B cell (primary cell): ENCODE measurements around the gene CRAT. TPM values are rescaled to one million over a fixed set of nuclear protein-coding genes. Genes with fewer than 3 reads are reported as not detected.
A peak's percentile ranks its signal among the peaks of the same experiment; 100 is the strongest.

ENCODE experiments used
- ATAC-seq: fragments of 200-7000 bp; cut with Tn5 transposase; one replicate; pipeline ENCODE4 v1.10.0; 2021; ENCODE audit warnings: low read depth, mild to moderate bottlenecking, moderate number of reproducible peaks, moderate library complexity
- CTCF ChIA-PET: fragments of 350-600 bp; sonication (Branson Sonifier 250); formaldehyde crosslinking; loops from one replicate; lab custom pipeline; 2021; ENCODE audit warnings: antibody characterized with exemption, inconsistent platforms; lab: Charles Lee
- POLR2A ChIA-PET: fragments of 350-600 bp; sonication (Branson Sonifier 250); formaldehyde crosslinking; loops from one replicate; lab custom pipeline; 2021; ENCODE audit warnings: antibody characterized with exemption; lab: Charles Lee
- DNase-seq: peaks from one replicate; pipeline ENCODE4 v3.0.0; 2013
- H2AFZ ChIP-seq: 2 replicates; pipeline ENCODE4 v1.6.1; 2012; ENCODE audit warnings: mild to moderate bottlenecking, low read depth, low read length; ENCODE audit not compliant: insufficient read depth, poor library complexity, severe bottlenecking
- H3K27ac ChIP-seq, 2 donors: 1 replicate in 1 of 2; 2 replicates in 1 of 2; pipeline ENCODE4 v1.5.1; 2012 to 2013; ENCODE audit warnings: low read length in 2 of 2, mild to moderate bottlenecking in 2 of 2, moderate library complexity in 1 of 2
- H3K27me3 ChIP-seq, 4 experiments: fragments of 200-600 bp in 1 of 4; sonication (generic) in 1 of 4; replicated peaks in 1 of 4; 1 replicate in 2 of 4; 2 replicates in 2 of 4; pipeline versions ENCODE4 v1.6.1 to v1.7.0; 2013 to 2016; ENCODE audit warnings: low read length in 3 of 4, mild to moderate bottlenecking in 2 of 4, mixed read lengths in 1 of 4, moderate library complexity in 1 of 4; ENCODE audit not compliant: insufficient read depth in 4 of 4, control insufficient read depth in 3 of 4; ENCODE audit errors: control extremely low read depth in 1 of 4
- H3K36me3 ChIP-seq, 2 experiments: replicated peaks in 1 of 2; 1 replicate in 1 of 2; 2 replicates in 1 of 2; pipeline versions ENCODE4 v1.6.1 to v1.7.1; 2013; ENCODE audit warnings: low read length in 1 of 2; ENCODE audit not compliant: insufficient read depth in 2 of 2, control insufficient read depth in 1 of 2; ENCODE audit errors: control extremely low read depth in 1 of 2, extremely low read depth in 1 of 2
- H3K4me1 ChIP-seq, 2 donors: fragments of 200-600 bp in 1 of 2; sonication (generic) in 1 of 2; 1 replicate in 1 of 2; 2 replicates in 1 of 2; pipeline versions ENCODE4 v1.5.1 to v1.6.1; 2013 to 2017; ENCODE audit warnings: low read length in 2 of 2; ENCODE audit not compliant: control insufficient read depth in 2 of 2, insufficient read depth in 2 of 2
- H3K4me2 ChIP-seq: replicated peaks from 2 replicates; pipeline ENCODE3; 2012; ENCODE audit warnings: mild to moderate bottlenecking, low read depth, low read length; ENCODE audit not compliant: poor library complexity, severe bottlenecking
- H3K4me3 ChIP-seq, 5 experiments: fragments of 200-600 bp in 1 of 5; sonication (generic) in 1 of 5; 1 replicate in 3 of 5; 2 replicates in 2 of 5; pipeline versions ENCODE4 v1.5.1 to v1.7.0; 2011 to 2016; ENCODE audit warnings: low read length in 4 of 5, mild to moderate bottlenecking in 4 of 5, low read depth in 2 of 5, control low read depth in 1 of 5, moderate library complexity in 1 of 5; ENCODE audit not compliant: insufficient read depth in 1 of 5; ENCODE audit errors: control extremely low read depth in 1 of 5, extremely low read depth in 1 of 5
- H3K79me2 ChIP-seq: fragments of 200-600 bp; sonication (generic); one replicate; pipeline ENCODE4 v1.6.0; 2016; ENCODE audit warnings: low read length; ENCODE audit not compliant: control insufficient read depth, insufficient read depth
- H3K9ac ChIP-seq: fragments of 200-600 bp; sonication (generic); 2 replicates; pipeline ENCODE4 v1.6.1; 2017; ENCODE audit warnings: mild to moderate bottlenecking, low read length, moderate library complexity
- H3K9me3 ChIP-seq, 3 donors: one replicate each; pipeline versions ENCODE4 v1.6.1 to v1.7.1; 2013; ENCODE audit warnings: low read length in 2 of 3; ENCODE audit not compliant: control insufficient read depth in 2 of 3, insufficient read depth in 1 of 3; ENCODE audit errors: control extremely low read depth in 1 of 3
- H4K20me1 ChIP-seq: 2 replicates; pipeline ENCODE4 v1.6.0; 2012; ENCODE audit warnings: mild to moderate bottlenecking, low read length; ENCODE audit not compliant: insufficient read depth, control insufficient read depth, poor library complexity, severe bottlenecking
- H3K27ac Mint-ChIP-seq: one replicate; pipeline ENCODE4 v1.8.0; 2021; ENCODE audit warnings: mixed read lengths
- H3K27me3 Mint-ChIP-seq: one replicate; pipeline ENCODE4 v1.8.0; 2021; ENCODE audit warnings: mixed read lengths
- H3K4me1 Mint-ChIP-seq: one replicate; pipeline ENCODE4 v1.8.0; 2021; ENCODE audit warnings: mixed read lengths
- H3K4me3 Mint-ChIP-seq: one replicate; pipeline ENCODE4 v1.8.0; 2021; ENCODE audit warnings: mixed read lengths
- H3K9me3 Mint-ChIP-seq: one replicate; pipeline ENCODE4 v1.8.0; 2022; ENCODE audit warnings: mixed read lengths; ENCODE audit not compliant: insufficient read depth
- CTCF ChIP-seq: fragments of 200-600 bp; IDR thresholded peaks from one replicate; pipeline ENCODE4 v1.8.0; 2022; ENCODE audit warnings: antibody characterized with exemption, mild to moderate bottlenecking
- EZH2 ChIP-seq: IDR thresholded peaks from 2 replicates; pipeline ENCODE4 v1.6.1; 2012; ENCODE audit warnings: borderline replicate concordance, low read depth, mild to moderate bottlenecking, moderate library complexity, low read length; ENCODE audit not compliant: insufficient read depth, poor library complexity, severe bottlenecking
- WGBS: methylation state at CpG from one replicate; pipeline ENCODE4 v1.1.5; 2013; ENCODE audit warnings: missing lambda C conversion rate; ENCODE audit not compliant: insufficient coverage; 5-methylcytosine and 5-hydroxymethylcytosine counted together
- intact Hi-C: fragments of 100-400 bp; cut with micrococcal nuclease; formaldehyde crosslinking; loops from one replicate; pipeline ENCODE4 v1.10.0; 2022
- polyA plus RNA-seq: library from polyadenylated mRNA; depleted of rRNA; stranded (reverse); fragments of >200 nt; gene quantifications from 2 replicates; pipeline ENCODE4 v1.2.3, GENCODE V29; 2012
- total RNA-seq, 2 donors: library from RNA; stranded (reverse); fragments of 120-200 nt in 1 of 2; gene quantifications; 1 replicate in 1 of 2; 2 replicates in 1 of 2; pipeline versions ENCODE4 v1.2.3 to v1.2.4, GENCODE V29; 2013 to 2022

CRAT gene
- total and polyA plus RNA-seq, 2 donors (not counting 1 experiment from before 2014, with no cell fraction given), result 8.0 to 14.1 TPM

- no peak for ATAC-seq
- H3K27ac Mint-ChIP-seq, result peak overlapping the region; percentile 37
- POLR2A ChIA-PET, result no interaction called here
These were observed 26.9 kb upstream of the CRAT start for GRCh38 chr9:129137292-129138143.

More at GRCh38 chr9:129137292-129138143, 26.9 kb upstream of the CRAT start:
- TF ChIP-seq EZH2 (no peak), CTCF (no peak)
- Histone ChIP-seq H2AFZ (no peak overlapping the region), H3K4me1 (peaks cover 31 to 37% of the 10 kb centered on the region in 2 donors), H3K27ac (no peak overlapping the region), H3K9ac (no peak overlapping the region), H3K4me2 (no peak overlapping the region), H4K20me1 (no peaks in the 10 kb centered on the region), H3K9me3 (no peaks in the 10 kb centered on the region), H3K4me3 (no peak overlapping the region), H3K27me3 (no peaks in the 10 kb centered on the region), H3K36me3 (peaks cover 1 to 45% of the 10 kb centered on the region in 2 experiments), H3K79me2 (peaks cover 11% of the 10 kb centered on the region)
- H3K4me3 Mint-ChIP-seq, result no peak overlapping the region
- no peaks in the 10 kb centered on the region for H3K9me3 Mint-ChIP-seq
- peaks cover 35% of the 10 kb centered on the region for H3K4me1 Mint-ChIP-seq
- CTCF ChIA-PET, result interaction anchor here (0.6 to 18.9 kb wide), 13 partner anchors 12 to 652 kb away, joined by 3 to 382 read pairs (median 10); partner anchors contain the start of genes C9orf50, IER5L and NTMT1
- H3K27me3 Mint-ChIP-seq, result no peaks in the 10 kb centered on the region
- WGBS, result 97% methylated on average over 10 of the region's 19 CpGs
- no peak for DNase-seq
- intact Hi-C loops, result loop anchor here (2.0 kb wide), 1 partner anchor 57 kb away; the partner anchor contains the start of gene DOLPP1
